GM19452 (cell line): ENCODE measurements around the gene UPK1A.
A peak's percentile ranks its signal among the peaks of the same experiment; 100 is the strongest.

Experiments
- ATAC-seq: cut with Tn5 transposase; IDR thresholded peaks from one replicate; pipeline ENCODE4 v1.9.1; 2021; ENCODE audit not compliant: unreplicated experiment

Gene UPK1A

GRCh38 chr19:35666251-35666913 lies at the start of gene UPK1A:
TSS of gene UPK1A (plus strand) at chr19:35666517. CDS start at chr19:35666813, 296 bp downstream.
- ATAC-seq: no peak

DNA sequence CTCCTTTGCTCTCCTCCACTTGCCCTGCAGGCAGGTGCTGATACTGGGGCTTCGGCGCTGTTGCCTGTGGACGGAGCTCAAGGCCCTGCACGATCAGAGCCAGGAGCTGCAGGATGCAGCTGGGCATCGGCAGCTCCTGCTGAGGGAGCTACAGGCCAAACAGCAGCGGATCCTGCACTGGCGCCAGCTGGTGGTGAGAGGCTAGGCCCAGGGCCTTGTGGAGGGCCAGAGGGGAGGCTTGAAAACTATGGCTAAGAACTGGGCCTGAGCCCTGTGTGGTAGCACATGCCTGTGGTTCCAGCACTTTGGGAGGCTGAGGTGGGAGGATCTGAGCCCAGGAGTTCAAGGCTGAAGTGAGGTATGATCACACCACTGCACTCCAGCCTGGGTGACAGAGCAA lies 47.5 kb upstream of the UPK1A start:
- ATAC-seq: no peak

- ATAC-seq: no peak
These were observed 46.9 kb upstream of the UPK1A start for GRCh38 chr19:35619290-35619923.

DNA sequence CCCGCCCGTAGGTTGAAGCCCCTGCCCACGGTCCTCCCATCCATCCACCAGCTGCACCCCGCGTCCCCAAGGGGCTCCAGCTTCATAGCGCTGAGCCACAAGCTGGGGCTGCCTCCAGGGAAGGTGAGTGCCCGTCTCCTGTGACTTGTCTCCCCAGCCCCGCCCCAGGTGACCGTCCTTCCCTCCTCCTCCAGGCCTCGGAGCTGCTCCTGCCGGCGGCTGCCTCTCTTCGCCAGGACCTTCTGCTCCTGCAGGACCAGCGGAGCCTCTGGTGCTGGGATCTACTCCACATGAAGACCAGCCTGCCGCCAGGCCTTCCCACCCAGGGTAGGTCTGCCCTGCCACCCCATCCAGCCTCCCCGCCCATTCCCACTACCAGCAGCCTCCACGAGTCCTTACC lies 46.3 kb upstream of the UPK1A start:
- ATAC-seq: no peak

DNA sequence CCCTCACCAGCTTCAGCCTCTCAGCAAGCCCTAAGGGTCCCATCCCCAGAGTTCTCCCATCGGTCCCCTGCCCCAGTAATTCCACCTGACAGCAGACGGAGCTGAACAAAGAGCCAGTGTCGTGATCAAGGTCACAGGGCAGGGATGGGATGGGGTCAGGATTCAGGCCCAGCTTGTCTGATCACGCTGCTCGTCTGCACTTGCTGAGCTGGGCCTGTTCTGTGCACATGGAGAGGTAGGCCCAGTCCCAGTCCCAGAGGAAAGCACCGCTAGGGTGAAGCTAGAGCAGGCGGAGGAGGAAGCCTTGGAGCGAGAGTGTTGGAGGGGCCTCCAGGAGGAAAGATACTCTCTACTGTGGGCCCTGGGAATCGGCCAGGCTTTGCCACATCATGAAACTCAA lies 44.6 kb upstream of the UPK1A start:
- no peak for ATAC-seq

DNA sequence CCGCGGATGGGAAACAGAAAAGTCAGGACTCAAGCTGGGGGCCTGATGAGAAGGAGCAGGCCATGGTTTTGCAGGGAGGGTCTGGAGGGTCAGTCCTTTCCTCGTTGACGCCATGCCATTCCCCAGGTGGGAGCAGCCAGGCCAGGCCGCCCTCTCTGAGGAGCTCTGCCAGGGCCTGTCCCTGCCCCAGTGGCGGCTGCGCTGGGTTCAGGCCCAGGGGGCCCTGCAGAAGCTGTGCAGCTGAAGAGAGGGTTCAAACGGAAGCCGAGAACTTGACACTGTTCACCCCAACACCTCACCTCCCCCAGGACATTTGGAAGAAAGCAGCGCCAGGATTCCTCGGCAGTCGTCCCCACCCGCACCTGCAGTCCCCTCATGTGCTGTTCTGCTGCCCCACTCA lies 43.6 kb upstream of the UPK1A start:
- no peak for ATAC-seq

GRCh38 chr19:35623327-35624010 lies 42.8 kb upstream of the UPK1A start:
- no peak for ATAC-seq

- no peak for ATAC-seq
These were observed 38.1 kb upstream of the UPK1A start for GRCh38 chr19:35628264-35628564.

GRCh38 chr19:35628565-35629331 lies 37.6 kb upstream of the UPK1A start, which contains the start of gene RBM42:
TSS of gene RBM42 (plus strand) at chr19:35629036. CDS start at chr19:35629154, 118 bp downstream.
- peak; percentile 95 for ATAC-seq

DNA sequence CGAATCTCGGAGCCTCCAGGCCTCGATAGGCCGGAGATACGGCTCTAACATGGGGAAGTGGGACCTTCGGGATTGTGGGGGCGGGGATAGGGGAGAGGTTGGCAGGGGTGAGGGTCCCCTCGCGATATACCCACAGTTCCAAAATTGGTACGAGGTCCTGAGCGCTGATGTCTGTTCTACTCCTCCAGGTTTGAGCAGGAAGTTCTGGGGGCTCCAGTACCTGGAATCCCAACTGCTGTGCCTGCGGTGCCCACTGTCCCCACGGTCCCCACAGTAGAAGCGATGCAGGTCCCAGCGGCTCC lies 37.0 kb upstream of the UPK1A start:
- peak; percentile 6 for ATAC-seq

- ATAC-seq: no peak
These were observed 32.4 kb upstream of the UPK1A start for GRCh38 chr19:35633727-35634440.

- ATAC-seq: no peak
These were observed 29.7 kb upstream of the UPK1A start for GRCh38 chr19:35636651-35637050.

GRCh38 chr19:35637165-35637564 lies 29.2 kb upstream of the UPK1A start:
- no peak for ATAC-seq

DNA sequence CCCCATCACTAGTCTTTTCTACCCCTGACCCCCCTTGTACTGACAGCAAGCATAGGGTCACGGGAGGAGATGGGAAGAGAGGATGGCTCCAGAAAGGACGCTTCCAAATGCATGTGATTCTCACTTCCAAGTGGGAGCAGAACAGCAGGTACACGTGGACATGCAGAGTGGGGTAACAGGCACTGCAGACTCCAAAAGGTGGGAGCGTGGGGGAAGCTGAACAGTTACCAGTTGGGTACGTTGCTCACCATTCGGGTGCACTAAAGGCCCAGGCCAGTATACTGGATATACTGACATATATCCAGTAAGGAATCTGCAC lies 27.0 kb upstream of the UPK1A start:
- no peak for ATAC-seq

DNA sequence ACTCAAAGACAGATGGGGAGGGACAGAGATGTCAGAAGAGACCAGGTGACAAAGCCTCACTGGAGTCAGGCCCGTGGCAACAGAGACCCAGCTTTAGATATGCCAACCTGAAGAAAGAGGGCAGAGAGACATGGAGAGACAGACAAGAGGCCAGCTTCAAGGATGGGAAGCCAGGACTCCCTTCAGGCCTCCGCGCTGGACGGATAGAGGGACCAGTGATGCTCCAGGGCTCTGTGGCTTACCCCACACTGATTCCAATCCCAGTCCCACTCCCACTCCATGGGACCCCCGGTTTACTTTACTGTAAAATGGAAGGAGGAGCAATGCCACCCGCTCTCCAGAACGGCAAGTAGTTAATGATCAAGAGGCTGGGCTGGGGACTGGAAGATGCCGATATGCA lies 26.5 kb upstream of the UPK1A start:
- no peak for ATAC-seq

DNA sequence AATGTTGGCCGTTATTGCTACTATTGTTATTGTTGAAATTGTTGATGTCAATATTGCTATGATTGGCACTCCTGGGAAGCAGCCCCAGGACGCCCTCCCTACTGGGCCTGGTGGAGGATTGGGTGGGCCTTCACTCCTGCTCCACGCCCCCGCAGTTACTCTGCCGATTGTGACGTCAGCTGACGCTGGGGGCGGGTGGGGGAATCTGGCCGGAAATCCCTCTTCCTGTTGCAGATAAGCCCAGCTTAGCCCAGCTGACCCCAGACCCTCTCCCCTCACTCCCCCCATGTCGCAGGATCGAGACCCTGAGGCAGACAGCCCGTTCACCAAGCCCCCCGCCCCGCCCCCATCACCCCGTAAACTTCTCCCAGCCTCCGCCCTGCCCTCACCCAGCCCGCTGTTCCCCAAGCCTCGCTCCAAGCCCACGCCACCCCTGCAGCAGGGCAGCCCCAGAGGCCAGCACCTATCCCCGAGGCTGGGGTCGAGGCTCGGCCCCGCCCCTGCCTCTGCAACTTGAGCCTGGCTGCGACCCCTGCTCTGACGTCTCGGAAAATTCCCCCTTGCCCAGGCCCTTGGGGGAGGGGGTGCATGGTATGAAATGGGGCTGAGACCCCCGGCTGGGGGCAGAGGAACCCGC lies 24.7 kb upstream of the UPK1A start, which contains the start of gene ETV2:
Gene ETV2, plus strand, starts transcription at position 231 of the 637 bp plus-strand sequence. CDS start 716 bp downstream, outside the sequence.
- ATAC-seq: no peak

GRCh38 chr19:35642312-35642711 lies 24.0 kb upstream of the UPK1A start:
- ATAC-seq: no peak

GRCh38 chr19:35642798-35643254 lies 23.5 kb upstream of the UPK1A start:
- no peak for ATAC-seq

- peak; percentile 41 for ATAC-seq
These were observed 22.8 kb upstream of the UPK1A start for GRCh38 chr19:35643255-35644205.
